K562 (cell line): ENCODE data around the gene COX10. TPM values are rescaled to one million over a fixed set of nuclear protein-coding genes. Genes with fewer than 3 reads are reported as not detected.

ENCODE experiments used
- ARNT ChIP-seq, 2 experiments: fragments of 450-650 bp; IDR thresholded peaks; 2 replicates each; pipeline ENCODE4 v1.6.1; 2016; ENCODE audit warnings: mild to moderate bottlenecking in 1 of 2
- ELF4 ChIP-seq: fragments of 450-650 bp; formaldehyde crosslinking; IDR thresholded peaks from 2 replicates; pipeline ENCODE4 v1.4.0; 2022; ENCODE audit warnings: missing genetic modification characterization
- KDM1A ChIP-seq, 2 experiments: fragments of 450-650 bp; IDR thresholded peaks; 2 replicates each; pipeline ENCODE4 v1.6.1; 2016; ENCODE audit warnings: mild to moderate bottlenecking in 2 of 2
- MYNN ChIP-seq, 2 experiments: sonication (generic); formaldehyde crosslinking in 1 of 2; IDR thresholded peaks; 2 replicates each; pipeline versions ENCODE4 v1.5.0 to v1.6.1; 2016 to 2020; ENCODE audit warnings: antibody characterized with exemption in 1 of 2, missing genetic modification reagents in 1 of 2
- PKNOX1 ChIP-seq: fragments of 450-650 bp; IDR thresholded peaks from 2 replicates; pipeline ENCODE4 v1.6.1; 2016
- RCOR1 ChIP-seq, 2 experiments: IDR thresholded peaks; 2 replicates each; pipeline ENCODE4 v1.6.1; 2012; ENCODE audit warnings: low read depth in 2 of 2, low read length in 2 of 2, borderline replicate concordance in 1 of 2, improper control_type of control experiment in 1 of 2
- RNF2 ChIP-seq: sonication (generic); IDR thresholded peaks from 2 replicates; pipeline ENCODE4 v1.6.1; 2016
- SMC3 ChIP-seq: conservative IDR thresholded peaks from 2 replicates; pipeline ENCODE4 v1.6.1; 2011; ENCODE audit warnings: low read depth, low read length, improper control_type of control experiment; ENCODE audit not compliant: insufficient read depth
- SOX6 ChIP-seq: fragments of 450-650 bp; IDR thresholded peaks from 2 replicates; pipeline ENCODE4 v1.6.1; 2014; ENCODE audit warnings: mild to moderate bottlenecking
- TEAD1 ChIP-seq, 2 experiments: fragments of 450-650 bp in 1 of 2; sonication (generic) in 1 of 2; formaldehyde crosslinking; IDR thresholded peaks; 2 replicates each; pipeline versions ENCODE4 v1.4.0 to v1.8.0; 2020 to 2022; ENCODE audit warnings: mild to moderate bottlenecking in 2 of 2, missing genetic modification reagents in 1 of 2
- TRIM24 ChIP-seq, 2 experiments: fragments of 450-650 bp; IDR thresholded peaks; 2 replicates each; pipeline ENCODE4 v1.6.1; 2016
- ZNF436 ChIP-seq: fragments of 250-450, 450-650 bp; sonication (Bioruptor Pico); formaldehyde crosslinking; IDR thresholded peaks from 2 replicates; pipeline ENCODE4 v1.7.0; 2020; ENCODE audit warnings: mild to moderate bottlenecking
- ZNF584 ChIP-seq: fragments of 200-800 bp; sonication (Bioruptor generic); IDR thresholded peaks from 2 replicates; pipeline ENCODE4 v1.6.1; 2016; ENCODE audit warnings: low read depth, mild to moderate bottlenecking, missing genetic modification characterization, missing compliant biosample characterization
- polyA plus RNA-seq, 8 experiments: library from polyadenylated mRNA; depleted of rRNA in 4 of 8; stranded (reverse) in 5 of 8; unstranded in 3 of 8; fragments of >200 nt; fragmentation: Nextera tagmentation in 2 of 8; fragmentation: Illumina TruSeq in 1 of 8; extraction: Ambion mirVana in 2 of 8; extraction: Trizol in 1 of 8; gene quantifications; 2 replicates each; pipeline versions ENCODE4 v1.2.1 to v1.2.3, GENCODE V29; 2011 to 2014; ENCODE audit warnings: inconsistent platforms in 1 of 8, missing spikeins in 1 of 8
- total RNA-seq, 7 experiments: library from RNA; depleted of rRNA in 6 of 7; stranded (reverse); fragments of >200 nt in 6 of 7; fragmentation: Illumina TruSeq in 2 of 7; extraction: Trizol in 2 of 7; gene quantifications; 2 replicates each; pipeline versions ENCODE4 v1.2.1 to v1.2.3, GENCODE V29; 2011 to 2021; ENCODE audit warnings: low replicate concordance in 1 of 7
- TF ChIP-seq, protein P1 (sequence below): fragments of 250-450 bp; sonication (Bioruptor Pico); IDR thresholded peaks from 2 replicates; pipeline ENCODE4 v1.6.1; 2021; ENCODE audit warnings: mild to moderate bottlenecking
- TF ChIP-seq, protein P2 (sequence below), 2 experiments: fragments of 150-350 bp in 1 of 2; IDR thresholded peaks; 2 replicates each; pipeline ENCODE4 v1.6.1; 2012 to 2016; ENCODE audit warnings: low read depth in 2 of 2, low read length in 2 of 2, mild to moderate bottlenecking in 1 of 2, moderate library complexity in 1 of 2

The COX10 gene
- total and polyA plus RNA-seq, 9 of the 15 experiments (the other 6 are each of a cell fraction or from before 2014, with no cell fraction given) = 10.3 to 26.4 (median 17.8) TPM

- TF ChIP-seq ZNF584 (CRISPR knock-in tag) (0 out of 2 replicates have a peak, but pooled peaks have one; percentile 28), TRIM24 (IDR thresholded peaks at IDR 0.05) (peak; percentile 92 to 93), ARNT (IDR thresholded peaks at IDR 0.05) (peak in 1 of 2 experiments; percentile 64; a peak in 1 of 4 replicates), RCOR1 (IDR thresholded peaks at IDR 0.05; ENCODE audit: borderline replicate concordance in 1 of 2, low read depth in 2 of 2, low read length in 2 of 2) (peak; percentile 90 to 96), ELF4 (CRISPR knock-in tag) (0 out of 2 replicates have a peak, but pooled peaks have one; percentile 27), SOX6 (peak; percentile 88), SMC3 (no peak), RNF2 (no peak), KDM1A (IDR thresholded peaks at IDR 0.05) (peak; percentile 96 to 97), PKNOX1 (no peak), MYNN (IDR thresholded peaks at IDR 0.05) (0 out of 2 replicates have a peak, but pooled peaks have one; percentile 30), MYNN (CRISPR knock-in tag; IDR thresholded peaks at IDR 0.05) (no peak), TEAD1 (CRISPR knock-in tag; IDR thresholded peaks at IDR 0.05) (no peak), ZNF436 (no peak)
- TF ChIP-seq, protein P1, sequence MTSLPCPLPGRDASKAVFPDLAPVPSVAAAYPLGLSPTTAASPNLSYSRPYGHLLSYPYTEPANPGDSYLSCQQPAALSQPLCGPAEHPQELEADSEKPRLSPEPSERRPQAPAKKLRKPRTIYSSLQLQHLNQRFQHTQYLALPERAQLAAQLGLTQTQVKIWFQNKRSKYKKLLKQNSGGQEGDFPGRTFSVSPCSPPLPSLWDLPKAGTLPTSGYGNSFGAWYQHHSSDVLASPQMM = no peak
- TF ChIP-seq, protein P2, sequence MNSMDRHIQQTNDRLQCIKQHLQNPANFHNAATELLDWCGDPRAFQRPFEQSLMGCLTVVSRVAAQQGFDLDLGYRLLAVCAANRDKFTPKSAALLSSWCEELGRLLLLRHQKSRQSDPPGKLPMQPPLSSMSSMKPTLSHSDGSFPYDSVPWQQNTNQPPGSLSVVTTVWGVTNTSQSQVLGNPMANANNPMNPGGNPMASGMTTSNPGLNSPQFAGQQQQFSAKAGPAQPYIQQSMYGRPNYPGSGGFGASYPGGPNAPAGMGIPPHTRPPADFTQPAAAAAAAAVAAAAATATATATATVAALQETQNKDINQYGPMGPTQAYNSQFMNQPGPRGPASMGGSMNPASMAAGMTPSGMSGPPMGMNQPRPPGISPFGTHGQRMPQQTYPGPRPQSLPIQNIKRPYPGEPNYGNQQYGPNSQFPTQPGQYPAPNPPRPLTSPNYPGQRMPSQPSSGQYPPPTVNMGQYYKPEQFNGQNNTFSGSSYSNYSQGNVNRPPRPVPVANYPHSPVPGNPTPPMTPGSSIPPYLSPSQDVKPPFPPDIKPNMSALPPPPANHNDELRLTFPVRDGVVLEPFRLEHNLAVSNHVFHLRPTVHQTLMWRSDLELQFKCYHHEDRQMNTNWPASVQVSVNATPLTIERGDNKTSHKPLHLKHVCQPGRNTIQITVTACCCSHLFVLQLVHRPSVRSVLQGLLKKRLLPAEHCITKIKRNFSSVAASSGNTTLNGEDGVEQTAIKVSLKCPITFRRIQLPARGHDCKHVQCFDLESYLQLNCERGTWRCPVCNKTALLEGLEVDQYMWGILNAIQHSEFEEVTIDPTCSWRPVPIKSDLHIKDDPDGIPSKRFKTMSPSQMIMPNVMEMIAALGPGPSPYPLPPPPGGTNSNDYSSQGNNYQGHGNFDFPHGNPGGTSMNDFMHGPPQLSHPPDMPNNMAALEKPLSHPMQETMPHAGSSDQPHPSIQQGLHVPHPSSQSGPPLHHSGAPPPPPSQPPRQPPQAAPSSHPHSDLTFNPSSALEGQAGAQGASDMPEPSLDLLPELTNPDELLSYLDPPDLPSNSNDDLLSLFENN (IDR thresholded peaks at IDR 0.05; ENCODE audit: low read depth in 2 of 2, low read length in 2 of 2) = 0 out of 4 replicates have a peak, but pooled peaks of 1 of the 2 experiments have one; percentile 73
Measured at GRCh38 chr17:14161419-14161818, 92.1 kb downstream of the COX10 start (continued).
